Islet of Langerhans (tissue), 1 donor: ENCODE results near the gene COL21A1.

Experiments
- FAIRE-seq: peaks from one replicate; lab custom pipeline; 2011; peaks lifted over from hg19 to GRCh38; lab: Jason Lieb, UNC

Gene COL21A1

DNA sequence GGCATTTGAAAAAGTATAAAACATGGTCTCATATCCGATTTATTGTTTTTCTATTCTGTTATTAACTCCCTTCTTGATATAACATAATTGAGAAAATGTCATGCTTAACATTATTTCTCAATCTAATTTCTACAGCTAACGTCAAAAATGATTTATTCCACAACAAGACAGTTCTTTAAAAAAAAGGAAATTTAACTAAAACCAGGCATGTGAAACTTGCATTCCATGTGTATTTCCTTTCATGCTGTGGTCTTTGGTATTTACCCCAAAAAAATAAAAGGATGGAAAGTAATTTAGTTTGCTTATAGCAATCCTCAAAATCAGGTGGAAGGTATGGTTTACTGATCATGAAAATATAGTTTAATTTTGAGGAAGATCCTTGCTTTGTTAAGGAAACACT lies 142.8 kb downstream of the COL21A1 start:
- FAIRE-seq = no peak

GRCh38 chr6:56102216-56102615 lies 145.2 kb downstream of the COL21A1 start:
- FAIRE-seq = no peak

- FAIRE-seq = no peak
These were observed 146.2 kb downstream of the COL21A1 start for GRCh38 chr6:56101141-56101553.

DNA sequence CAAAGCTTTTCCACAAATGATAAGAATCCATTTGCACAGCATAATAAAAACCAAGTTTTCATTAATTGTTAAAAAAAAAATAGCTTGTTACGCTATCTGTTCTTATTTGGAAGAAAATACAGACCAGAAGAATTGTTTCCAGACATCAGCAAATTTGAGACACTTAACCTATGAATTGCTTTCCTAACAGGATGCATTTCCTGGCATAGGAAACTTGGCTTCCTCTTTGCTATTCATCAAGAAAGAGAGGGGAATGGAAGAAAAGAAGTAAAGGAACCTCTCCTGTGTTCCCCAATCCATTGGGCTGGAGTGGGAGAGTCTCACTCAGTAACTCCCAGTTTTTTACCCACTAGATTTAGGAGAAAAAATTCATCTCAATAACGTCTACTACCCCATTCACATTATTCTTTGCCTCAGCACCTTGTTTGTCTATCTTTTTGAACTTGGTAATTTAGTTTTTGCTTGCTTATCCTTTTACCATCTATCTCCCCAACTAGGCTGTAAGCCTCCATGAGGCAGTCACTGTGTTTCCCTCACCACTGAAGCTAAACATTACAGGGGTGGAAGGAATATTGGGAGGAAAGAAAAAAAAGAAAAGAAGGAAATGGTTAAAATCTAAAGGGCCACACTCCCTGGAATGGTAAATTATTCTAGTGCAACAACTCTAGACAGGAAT lies 150.3 kb downstream of the COL21A1 start:
- no peak for FAIRE-seq

DNA sequence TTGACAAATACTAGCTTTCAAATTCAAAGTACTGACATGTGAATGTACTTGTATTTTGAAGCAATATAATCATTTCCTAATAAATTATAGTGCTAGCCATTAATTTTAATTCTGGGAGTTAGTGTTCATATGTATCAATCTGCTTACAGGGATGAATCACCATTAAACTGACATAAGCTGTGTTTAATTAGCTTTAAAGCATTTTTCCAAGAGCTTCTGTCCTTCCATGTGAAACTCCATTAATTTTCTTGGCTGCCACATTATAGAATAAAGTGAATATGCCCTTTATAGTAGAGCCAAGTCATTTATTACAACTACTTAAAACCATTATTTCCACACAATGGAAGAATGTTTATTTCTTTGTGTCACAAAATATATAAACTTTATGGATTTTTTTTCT lies 150.8 kb downstream of the COL21A1 start:
- no peak for FAIRE-seq

DNA sequence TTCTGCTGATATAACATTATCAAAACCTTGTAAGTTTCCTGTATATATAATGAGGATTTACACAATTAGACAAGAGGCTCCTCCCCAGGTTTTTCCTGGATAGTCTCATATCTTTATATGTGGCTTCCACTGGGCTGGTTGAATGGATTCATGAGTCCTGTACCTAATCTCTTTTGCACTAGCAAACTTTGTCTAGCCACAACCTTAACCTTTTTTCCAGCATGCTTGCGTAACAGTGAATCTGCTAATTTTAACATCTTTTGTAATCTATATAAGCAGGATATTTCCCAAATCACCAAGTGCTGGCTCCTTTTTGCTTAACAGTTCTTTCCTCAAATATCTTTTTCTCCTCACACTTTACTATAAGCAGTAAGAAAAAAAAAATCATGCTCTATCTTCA lies 153.6 kb downstream of the COL21A1 start:
- no peak for FAIRE-seq

DNA sequence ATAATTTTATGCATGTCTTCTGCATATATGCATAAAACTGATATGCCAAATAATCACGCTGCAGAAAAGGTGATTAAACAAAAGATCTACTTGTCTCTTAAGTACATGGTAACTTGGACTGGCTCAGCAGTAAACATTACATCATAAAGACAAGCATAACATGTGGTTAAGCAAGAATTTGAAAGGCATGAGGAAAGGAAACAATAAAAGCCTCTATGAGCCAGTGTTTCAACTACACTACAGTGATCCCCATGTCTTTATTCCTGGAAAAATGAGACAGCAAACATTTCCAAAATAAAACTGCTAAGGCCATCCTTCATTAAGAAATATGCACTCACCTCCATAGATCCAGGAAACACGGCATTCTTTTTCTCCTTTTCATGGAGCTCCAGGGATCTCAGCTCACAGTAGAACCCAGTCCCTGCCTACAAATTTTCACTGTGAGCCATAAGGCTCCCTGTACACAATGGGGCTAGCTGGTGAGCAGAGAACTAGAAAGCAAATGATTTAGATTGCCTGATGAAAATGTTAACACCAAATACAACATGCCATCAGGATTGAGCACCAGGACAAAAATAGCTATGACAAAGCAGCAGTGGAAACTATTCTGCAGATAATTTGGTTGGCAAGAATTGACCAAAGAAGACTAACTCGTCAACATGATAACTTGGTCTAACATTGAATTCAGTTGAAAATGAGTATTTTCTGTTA lies 156.1 kb downstream of the COL21A1 start:
- no peak for FAIRE-seq

GRCh38 chr6:56088641-56089040 lies 158.7 kb downstream of the COL21A1 start:
- FAIRE-seq = no peak

GRCh38 chr6:56087421-56087820 lies 160.0 kb downstream of the COL21A1 start:
- FAIRE-seq = no peak

DNA sequence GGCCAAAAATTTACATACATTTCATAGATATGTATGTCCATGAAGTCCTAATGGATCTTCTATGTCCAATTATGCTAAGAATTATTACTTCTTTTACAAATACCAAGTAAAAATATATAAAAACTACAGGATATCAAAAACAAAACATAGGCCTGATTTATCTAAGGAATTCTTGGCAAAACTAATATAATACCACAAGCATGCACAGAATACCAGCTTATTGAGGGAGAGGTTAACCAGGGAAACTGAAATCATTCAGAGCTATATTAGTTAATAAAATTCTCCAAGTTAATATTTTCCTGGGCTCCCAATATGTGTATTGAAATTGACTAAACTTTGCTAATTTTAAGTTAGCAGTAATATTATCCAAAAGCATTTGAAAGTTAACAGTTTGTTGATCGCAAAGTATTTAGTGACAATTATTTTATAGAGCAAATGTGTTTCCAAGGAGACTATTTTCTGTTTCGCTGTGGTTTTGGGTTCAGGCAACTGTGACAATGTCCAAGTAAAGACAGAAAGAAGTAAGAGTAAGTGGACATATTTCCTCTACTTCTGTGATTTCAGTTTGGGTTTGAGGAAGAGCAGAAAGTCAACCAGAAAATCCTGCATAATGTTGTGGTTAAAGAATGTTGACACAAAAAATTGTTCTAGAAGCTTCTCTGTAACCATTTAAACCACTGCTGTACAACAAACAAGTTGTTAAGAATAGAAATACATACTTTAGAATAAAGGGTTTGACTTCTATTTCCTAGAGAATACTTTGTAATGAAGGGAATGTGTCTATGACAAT lies 167.4 kb downstream of the COL21A1 start:
- FAIRE-seq = no peak

- FAIRE-seq = no peak
These were observed 171.3 kb downstream of the COL21A1 start for GRCh38 chr6:56076033-56076432.

DNA sequence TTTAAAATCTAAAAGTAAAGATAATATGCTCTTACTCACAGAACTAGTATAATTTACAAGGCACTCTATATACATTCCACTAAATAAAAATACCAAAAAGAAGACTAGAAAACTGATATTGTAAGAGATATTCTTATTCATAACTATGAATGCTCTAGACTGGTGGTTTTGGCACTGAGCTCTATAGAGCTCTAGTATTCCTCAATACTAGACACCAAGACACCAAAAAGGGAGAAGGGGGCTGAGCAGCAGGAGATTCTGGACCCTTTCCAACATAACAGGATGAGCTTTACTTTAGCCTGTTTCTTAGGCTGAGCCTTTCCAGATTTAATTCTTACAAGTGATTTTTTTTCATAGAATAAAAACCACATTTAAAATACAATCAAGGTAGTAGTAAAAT lies 173.6 kb downstream of the COL21A1 start:
- no peak for FAIRE-seq

DNA sequence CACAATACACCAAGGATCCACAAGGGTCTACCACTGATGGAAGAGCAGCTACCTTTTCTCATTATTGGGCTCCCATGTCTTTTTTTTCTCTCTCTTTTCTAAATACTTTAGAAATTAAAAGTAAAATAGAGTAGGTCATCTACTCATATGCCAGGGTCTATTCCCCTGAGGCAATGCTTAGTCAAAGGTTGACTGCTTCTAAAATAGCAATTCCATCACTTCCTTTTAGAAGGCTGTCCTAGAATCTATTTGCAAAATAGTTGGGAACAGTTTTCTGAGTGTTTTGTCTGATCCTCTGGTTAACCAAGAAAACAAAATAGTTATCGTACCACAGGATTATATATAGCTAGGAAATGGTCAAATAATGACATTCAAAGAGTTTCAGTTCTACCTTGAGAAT lies 174.1 kb downstream of the COL21A1 start:
- FAIRE-seq = no peak

DNA sequence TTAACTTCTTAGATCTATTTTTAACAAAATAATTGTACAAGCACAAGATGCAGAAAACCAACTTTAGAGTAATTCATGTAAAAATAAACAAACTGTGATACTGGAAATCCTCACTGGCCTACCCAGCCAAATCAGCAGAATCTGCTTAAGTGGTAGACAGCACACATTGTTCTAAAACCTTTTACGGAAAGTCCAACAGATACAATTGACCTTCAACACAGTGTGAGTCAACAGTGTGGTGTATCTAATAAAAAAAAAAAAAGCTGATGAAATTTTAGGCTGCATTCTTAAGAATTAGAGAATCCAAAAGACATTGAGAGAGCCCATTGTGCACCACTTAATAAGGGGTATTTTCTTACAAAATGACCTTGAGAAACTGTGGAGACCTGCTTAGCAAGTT lies 174.5 kb downstream of the COL21A1 start:
- no peak for FAIRE-seq

- no peak for FAIRE-seq
These were observed 182.0 kb downstream of the COL21A1 start for GRCh38 chr6:56065408-56065807.

DNA sequence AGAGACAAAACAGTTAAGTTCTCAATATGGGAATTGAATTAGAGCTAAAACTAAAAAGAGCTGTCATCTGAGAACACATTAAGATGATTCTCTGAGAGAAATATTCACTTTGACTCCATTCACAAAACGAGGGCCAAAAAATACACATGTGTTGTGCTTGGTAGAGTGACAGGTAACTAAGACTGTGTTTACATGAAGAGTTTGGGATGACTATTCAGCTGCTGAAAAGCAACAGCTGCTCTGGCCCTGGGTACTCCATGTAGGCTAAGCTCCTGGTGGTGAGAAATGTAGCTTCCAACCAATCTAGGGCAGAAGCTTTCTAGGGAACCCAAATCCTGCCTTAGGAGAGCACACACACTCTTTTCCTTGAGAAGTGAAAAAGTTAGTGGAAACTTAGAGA lies 184.5 kb downstream of the COL21A1 start:
- no peak for FAIRE-seq

DNA sequence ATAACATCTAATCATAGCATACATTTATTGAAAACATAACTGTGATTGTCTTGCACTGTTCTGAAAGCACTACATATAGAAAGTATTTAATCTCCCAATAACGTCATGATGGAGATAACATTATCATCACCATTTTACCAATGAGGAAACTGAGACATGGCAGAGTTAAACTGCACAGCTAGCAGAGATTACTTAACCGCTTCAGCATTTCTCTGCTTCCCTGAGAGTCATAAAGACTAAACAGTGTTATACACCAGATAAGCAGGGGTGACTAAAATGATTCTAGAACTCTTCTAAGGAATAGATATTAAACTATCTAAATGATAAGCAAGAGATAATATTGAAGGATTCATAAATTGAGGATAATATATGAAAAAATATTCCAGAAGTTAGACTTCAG lies 188.7 kb downstream of the COL21A1 start:
- FAIRE-seq = no peak

DNA sequence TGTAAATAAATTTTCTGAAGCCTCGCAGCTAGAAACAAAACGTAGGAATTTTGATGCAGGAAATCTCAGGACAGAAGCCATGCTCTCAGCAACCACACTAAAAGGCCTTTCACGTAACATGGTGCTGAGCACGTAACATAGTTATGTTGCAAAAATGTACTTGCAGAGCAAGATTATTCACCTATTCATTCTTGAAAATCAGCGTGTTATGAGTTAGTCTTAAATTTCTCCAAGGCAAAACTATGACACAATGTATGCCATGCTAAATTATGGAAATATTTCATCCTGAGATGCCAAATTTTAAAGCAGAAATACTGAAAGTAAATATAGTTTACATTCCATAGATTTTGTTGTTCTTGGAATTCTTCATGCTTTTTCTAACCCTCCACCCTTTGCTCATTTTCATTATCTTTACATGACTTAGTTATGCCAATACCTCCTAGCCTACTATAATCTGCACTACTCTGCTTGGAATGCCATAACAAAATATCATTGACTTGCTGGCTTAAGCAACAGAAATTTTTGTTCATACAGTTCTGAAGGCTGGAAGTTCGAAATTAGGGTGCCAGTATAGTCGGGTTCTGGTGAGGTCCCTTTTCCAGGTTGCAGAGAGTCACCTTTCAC lies 192.2 kb downstream of the COL21A1 start:
- no peak for FAIRE-seq

- FAIRE-seq = no peak
These were observed 196.2 kb downstream of the COL21A1 start for GRCh38 chr6:56051202-56051598.

GRCh38 chr6:56050530-56051201 lies 196.7 kb downstream of the COL21A1 start:
- FAIRE-seq = no peak

GRCh38 chr6:56048601-56049000 lies 198.8 kb downstream of the COL21A1 start:
- FAIRE-seq = no peak

GRCh38 chr6:56047931-56048540 lies 199.3 kb downstream of the COL21A1 start:
- FAIRE-seq = no peak
